Erythroblast (primary cell): ENCODE results near the gene CTNNB1.

Experiments
- DNase-seq, 2 experiments: peaks; one replicate each; lab custom pipeline; 2025; lab: John Stamatoyannopoulos, UW
- GATA1 ChIP-seq: IDR thresholded peaks from 2 replicates; pipeline ENCODE4 v1.6.1; 2011; ENCODE audit warnings: low read depth, mild to moderate bottlenecking, control low read depth, low read length, moderate library complexity
- POLR2A ChIP-seq: IDR thresholded peaks from 2 replicates; pipeline ENCODE4 v1.6.1; 2011; ENCODE audit warnings: mild to moderate bottlenecking, low read length

The CTNNB1 gene

GRCh38 chr3:41213588-41213987, 14.3 kb downstream of the CTNNB1 start:
- DNase-seq = no peak
- TF ChIP-seq POLR2A = no peak
- TF ChIP-seq GATA1 = no peak

- DNase-seq = no peak
These were observed 17.1 kb downstream of the CTNNB1 start for GRCh38 chr3:41216422-41216821.

GRCh38 chr3:41216993-41217392, 17.7 kb downstream of the CTNNB1 start:
- no peak for DNase-seq
- no peak for TF ChIP-seq POLR2A
- no peak for TF ChIP-seq GATA1

More at GRCh38 chr3:41216422-41216821, 17.1 kb downstream of the CTNNB1 start:
- TF ChIP-seq GATA1 (no peak), POLR2A (no peak)

- TF ChIP-seq POLR2A (no peak), GATA1 (no peak)
These were observed 20.1 kb downstream of the CTNNB1 start for GRCh38 chr3:41219424-41219823.

GRCh38 chr3:41220906-41221677, 21.8 kb downstream of the CTNNB1 start:
- DNase-seq = no peak
- TF ChIP-seq GATA1 = no peak
- TF ChIP-seq POLR2A = no peak

More at GRCh38 chr3:41219424-41219823, 20.1 kb downstream of the CTNNB1 start:
- DNase-seq = peak; percentile 30 to 68

GRCh38 chr3:41222012-41222411, 22.7 kb downstream of the CTNNB1 start:
- no peak for DNase-seq
- no peak for TF ChIP-seq POLR2A
- TF ChIP-seq GATA1 = no peak

GRCh38 chr3:41222501-41222900, 23.2 kb downstream of the CTNNB1 start:
- no peak for TF ChIP-seq POLR2A
- no peak for TF ChIP-seq GATA1
- DNase-seq = no peak

- TF ChIP-seq GATA1 (no peak), POLR2A (no peak)
- no peak for DNase-seq
These were observed 23.8 kb downstream of the CTNNB1 start for GRCh38 chr3:41223078-41223477.

GRCh38 chr3:41223691-41224090, 24.4 kb downstream of the CTNNB1 start:
- DNase-seq = no peak
- TF ChIP-seq POLR2A (no peak), GATA1 (no peak)

- no peak for TF ChIP-seq POLR2A
- no peak for TF ChIP-seq GATA1
- no peak for DNase-seq
These were observed 25.0 kb downstream of the CTNNB1 start for GRCh38 chr3:41224120-41224806.

GRCh38 chr3:41234823-41235721, 35.8 kb downstream of the CTNNB1 start:
- no peak for DNase-seq

GRCh38 chr3:41236228-41236627, 36.9 kb downstream of the CTNNB1 start:
- TF ChIP-seq POLR2A = no peak
- no peak for TF ChIP-seq GATA1
- no peak for DNase-seq

More at GRCh38 chr3:41234823-41235721, 35.8 kb downstream of the CTNNB1 start:
- TF ChIP-seq GATA1 (no peak), POLR2A (no peak)

- DNase-seq = no peak
- TF ChIP-seq POLR2A = no peak
- no peak for TF ChIP-seq GATA1
These were observed 38.6 kb downstream of the CTNNB1 start for GRCh38 chr3:41237907-41238306.
